CD4-positive, CD25-positive, alpha-beta regulatory T cell (primary cell): ENCODE measurements around the gene FBXO38. TPM values are rescaled to one million over a fixed set of nuclear protein-coding genes. Genes with fewer than 3 reads are reported as not detected.

Experiments
- ATAC-seq, 2 donors: fragments of 150-1000 bp; cut with Tn5 transposase; one replicate each; pipeline ENCODE4 v1.10.0; 2021; ENCODE audit warnings: low read depth in 2 of 2, moderate number of reproducible peaks in 2 of 2, moderate library complexity in 1 of 2
- DNase-seq, 3 donors: peaks; one replicate each; pipeline versions ENCODE4 v3.0.0 to v3.0.0-alpha.2; 2012 to 2022; ENCODE audit warnings: mixed read lengths in 1 of 3
- H3K27ac ChIP-seq: one replicate; pipeline ENCODE4 v1.7.0; 2013; ENCODE audit warnings: mild to moderate bottlenecking, low read length; ENCODE audit not compliant: insufficient read depth, poor library complexity, severe bottlenecking
- H3K27me3 ChIP-seq: one replicate; pipeline ENCODE4 v1.7.0; 2013; ENCODE audit warnings: low read length; ENCODE audit not compliant: control insufficient read depth, insufficient read depth
- H3K36me3 ChIP-seq: one replicate; pipeline ENCODE4 v1.7.0; 2013; ENCODE audit warnings: mild to moderate bottlenecking, low read length, moderate library complexity; ENCODE audit not compliant: control insufficient read depth, insufficient read depth
- H3K4me1 ChIP-seq: 2 replicates; pipeline ENCODE4 v1.7.0; 2013; ENCODE audit warnings: mild to moderate bottlenecking, low read length; ENCODE audit not compliant: insufficient read depth, control insufficient read depth, poor library complexity, severe bottlenecking
- H3K4me3 ChIP-seq: one replicate; pipeline ENCODE4 v1.7.0; 2013; ENCODE audit warnings: low read depth, mild to moderate bottlenecking, low read length, moderate library complexity
- H3K9me3 ChIP-seq, 2 experiments: 1 replicate in 1 of 2; 2 replicates in 1 of 2; pipeline ENCODE4 v1.7.0; 2013; ENCODE audit warnings: low read length in 2 of 2, mild to moderate bottlenecking in 1 of 2, moderate library complexity in 1 of 2; ENCODE audit not compliant: control insufficient read depth in 2 of 2
- H3K27ac Mint-ChIP-seq, 3 donors: one replicate each; pipeline ENCODE4 v1.8.0; 2020 to 2022; ENCODE audit warnings: mild to moderate bottlenecking in 3 of 3, mixed read lengths in 3 of 3, moderate library complexity in 2 of 3
- H3K27me3 Mint-ChIP-seq: one replicate; pipeline ENCODE4 v1.8.0; 2022; ENCODE audit warnings: mild to moderate bottlenecking, mixed read lengths
- H3K36me3 Mint-ChIP-seq: one replicate; pipeline ENCODE4 v1.8.0; 2020; ENCODE audit warnings: mixed read lengths
- H3K4me1 Mint-ChIP-seq, 4 donors: one replicate each; pipeline ENCODE4 v1.8.0; 2020 to 2022; ENCODE audit warnings: mixed read lengths in 4 of 4, mild to moderate bottlenecking in 1 of 4
- H3K4me3 Mint-ChIP-seq, 4 donors: one replicate each; pipeline ENCODE4 v1.8.0; 2020 to 2022; ENCODE audit warnings: mild to moderate bottlenecking in 4 of 4, mixed read lengths in 4 of 4, moderate library complexity in 3 of 4
- H3K9me3 Mint-ChIP-seq, 7 donors: one replicate each; pipeline ENCODE4 v1.8.0; 2020 to 2022; ENCODE audit warnings: mixed read lengths in 7 of 7, mild to moderate bottlenecking in 3 of 7, moderate library complexity in 2 of 7
- polyA plus RNA-seq, 4 donors: library from polyadenylated mRNA; unstranded; fragments of 300-500 nt; fragmentation: Illumina TruSeq; gene quantifications; one replicate each; pipeline ENCODE4 v1.2.3, GENCODE V29; 2021
- total RNA-seq: library from RNA; stranded (reverse); gene quantifications from one replicate; pipeline ENCODE4 v1.2.3, GENCODE V29; 2022

FBXO38 gene
- total and polyA plus RNA-seq, 5 donors from 2014 or later: 16.0 to 54.6 (median 20.4) TPM

DNA sequence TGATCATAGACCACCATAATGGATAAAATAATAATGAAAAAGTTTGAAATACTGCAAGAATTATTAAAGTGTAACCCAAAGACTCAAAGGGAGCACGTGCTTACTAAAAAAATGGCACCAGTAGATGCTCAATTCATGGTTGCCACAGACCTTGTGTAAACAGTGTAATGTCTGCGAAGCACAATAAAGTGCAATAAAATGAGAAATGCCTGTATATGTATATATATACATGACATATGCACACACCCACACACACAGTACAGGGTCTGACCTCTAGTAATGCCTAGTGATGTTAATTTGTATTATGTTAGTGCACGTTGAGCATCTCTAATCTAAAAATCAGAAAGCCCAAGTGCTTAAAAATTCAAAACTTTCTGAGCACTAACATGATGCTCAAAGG is 52.3 kb downstream of the FBXO38 start:
- peaks cover 7 to 17% (median 11%) of the 10 kb centered on the region in 4 donors for H3K4me1 Mint-ChIP-seq
- H3K36me3 Mint-ChIP-seq: peaks cover 39% of the 10 kb centered on the region
- H3K4me3 Mint-ChIP-seq: no peak overlapping the region
- no peak for ATAC-seq
- Histone ChIP-seq H3K27ac (no peak overlapping the region), H3K27me3 (no peaks in the 10 kb centered on the region), H3K36me3 (peaks cover 77% of the 10 kb centered on the region), H3K4me1 (no peaks in the 10 kb centered on the region), H3K4me3 (no peak overlapping the region), H3K9me3 (no peaks in the 10 kb centered on the region)
- no peak for DNase-seq
- peak overlapping the region in 2 of 3 donors; percentile 48 to 96 for H3K27ac Mint-ChIP-seq
- H3K9me3 Mint-ChIP-seq: no peaks in the 10 kb centered on the region
- no peaks in the 10 kb centered on the region for H3K27me3 Mint-ChIP-seq

DNA sequence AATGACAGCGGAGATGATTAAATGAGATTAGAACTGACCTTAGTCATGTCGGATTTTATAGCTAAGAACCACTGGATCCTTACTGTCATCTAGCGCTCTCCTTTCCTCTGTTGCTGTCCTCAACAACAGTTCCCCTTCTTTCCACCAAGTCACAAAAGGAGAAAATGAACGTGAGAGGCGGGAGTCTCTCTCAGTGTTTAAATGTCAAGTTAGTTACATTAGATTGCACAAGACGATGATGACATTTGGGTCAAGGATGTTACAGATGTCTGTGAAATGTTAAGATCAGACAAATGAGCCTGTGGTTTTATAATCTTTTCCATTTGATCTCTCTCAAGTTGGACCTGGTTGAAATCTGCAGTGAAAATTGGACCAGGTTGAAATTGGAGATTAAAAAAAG is 53.5 kb downstream of the FBXO38 start:
- peaks cover 0 to 17% (median 9%) of the 10 kb centered on the region in 4 donors for H3K4me1 Mint-ChIP-seq

GRCh38 chr5:148438933-148439332 is 55.2 kb downstream of the FBXO38 start:
- peak overlapping the region in 1 of 3 donors; percentile 72 for H3K27ac Mint-ChIP-seq

More for the DNA sequence above, 53.5 kb downstream of the FBXO38 start:
- no peaks in the 10 kb centered on the region for H3K27me3 ChIP-seq
- H3K9me3 ChIP-seq: no peaks in the 10 kb centered on the region
- Mint-ChIP-seq H3K27ac (peak overlapping the region; percentile 83 to 96 (median 92)), H3K9me3 (no peaks in the 10 kb centered on the region), H3K27me3 (no peaks in the 10 kb centered on the region), H3K36me3 (peaks cover 41% of the 10 kb centered on the region), H3K4me3 (peak overlapping the region in 3 of 4 donors; percentile 1 to 38 (median 27))
- peaks cover 86% of the 10 kb centered on the region for H3K36me3 ChIP-seq
- H3K4me3 ChIP-seq: peak overlapping the region; percentile 8
- ATAC-seq (no peak), DNase-seq (peak in 1 of 3 donors; percentile 12)
- no peak overlapping the region for H3K27ac ChIP-seq
- H3K4me1 ChIP-seq: no peaks in the 10 kb centered on the region

GRCh38 chr5:148443241-148443640 is 59.5 kb downstream of the FBXO38 start:
- Histone ChIP-seq H3K4me3 (no peak overlapping the region), H3K36me3 (peaks cover 53% of the 10 kb centered on the region), H3K27me3 (no peaks in the 10 kb centered on the region), H3K27ac (no peak overlapping the region), H3K9me3 (no peaks in the 10 kb centered on the region), H3K4me1 (no peaks in the 10 kb centered on the region)
- no peak overlapping the region for H3K4me3 Mint-ChIP-seq
- H3K4me1 Mint-ChIP-seq: peaks cover 0 to 6% (median 5%) of the 10 kb centered on the region in 4 donors
- ATAC-seq (no peak), DNase-seq (no peak)
- H3K9me3 Mint-ChIP-seq: no peaks in the 10 kb centered on the region
- no peak overlapping the region for H3K27ac Mint-ChIP-seq
- H3K27me3 Mint-ChIP-seq: no peaks in the 10 kb centered on the region
- peaks cover 17% of the 10 kb centered on the region for H3K36me3 Mint-ChIP-seq

More at GRCh38 chr5:148438933-148439332, 55.2 kb downstream of the FBXO38 start:
- peaks cover 4 to 17% (median 6%) of the 10 kb centered on the region in 4 donors for H3K4me1 Mint-ChIP-seq
- H3K4me3 ChIP-seq: no peak overlapping the region
- no peaks in the 10 kb centered on the region for H3K4me1 ChIP-seq
- H3K27ac ChIP-seq: no peak overlapping the region
- no peaks in the 10 kb centered on the region for H3K9me3 ChIP-seq
- no peaks in the 10 kb centered on the region for H3K27me3 Mint-ChIP-seq
- ATAC-seq (no peak), DNase-seq (no peak)
- H3K9me3 Mint-ChIP-seq: no peaks in the 10 kb centered on the region
- H3K36me3 ChIP-seq: peaks cover 83% of the 10 kb centered on the region
- H3K4me3 Mint-ChIP-seq: no peak overlapping the region
- H3K36me3 Mint-ChIP-seq: peaks cover 27% of the 10 kb centered on the region
- no peaks in the 10 kb centered on the region for H3K27me3 ChIP-seq

- Histone ChIP-seq H3K36me3 (peaks cover 45% of the 10 kb centered on the region), H3K27me3 (no peaks in the 10 kb centered on the region), H3K9me3 (no peaks in the 10 kb centered on the region), H3K4me3 (no peak overlapping the region), H3K4me1 (no peaks in the 10 kb centered on the region), H3K27ac (no peak overlapping the region)
- Mint-ChIP-seq H3K4me3 (no peak overlapping the region), H3K27ac (no peak overlapping the region), H3K4me1 (peaks cover 0 to 6% (median 5%) of the 10 kb centered on the region in 4 donors), H3K27me3 (no peaks in the 10 kb centered on the region), H3K36me3 (peaks cover 15% of the 10 kb centered on the region), H3K9me3 (no peaks in the 10 kb centered on the region)
- DNase-seq (peak; percentile 12 to 73 (median 45)), ATAC-seq (peak; percentile 74 to 82)
Measured at GRCh38 chr5:148443998-148444397, 60.2 kb downstream of the FBXO38 start.

- no peak for ATAC-seq
- Histone ChIP-seq H3K4me3 (no peak overlapping the region), H3K27ac (no peak overlapping the region), H3K36me3 (peaks cover 29% of the 10 kb centered on the region), H3K9me3 (no peaks in the 10 kb centered on the region), H3K4me1 (no peaks in the 10 kb centered on the region), H3K27me3 (no peaks in the 10 kb centered on the region)
- H3K4me3 Mint-ChIP-seq: no peak overlapping the region
- DNase-seq: no peak
- H3K27ac Mint-ChIP-seq: no peak overlapping the region
- H3K36me3 Mint-ChIP-seq: peaks cover 7% of the 10 kb centered on the region
- H3K9me3 Mint-ChIP-seq: no peaks in the 10 kb centered on the region
- H3K27me3 Mint-ChIP-seq: no peaks in the 10 kb centered on the region
- H3K4me1 Mint-ChIP-seq: peaks cover 0 to 6% (median 5%) of the 10 kb centered on the region in 4 donors
Measured at GRCh38 chr5:148445578-148445977, 61.8 kb downstream of the FBXO38 start.

GRCh38 chr5:148446611-148447010 is 62.9 kb downstream of the FBXO38 start:
- peaks cover 0 to 6% (median 5%) of the 10 kb centered on the region in 4 donors for H3K4me1 Mint-ChIP-seq
- no peak overlapping the region for H3K4me3 Mint-ChIP-seq
- no peak for ATAC-seq
- Histone ChIP-seq H3K9me3 (no peaks in the 10 kb centered on the region), H3K4me1 (no peaks in the 10 kb centered on the region), H3K36me3 (peaks cover 19% of the 10 kb centered on the region), H3K27me3 (no peaks in the 10 kb centered on the region), H3K4me3 (no peak overlapping the region), H3K27ac (no peak overlapping the region)
- no peak overlapping the region for H3K27ac Mint-ChIP-seq
- no peak for DNase-seq
- H3K9me3 Mint-ChIP-seq: no peaks in the 10 kb centered on the region
- H3K27me3 Mint-ChIP-seq: no peaks in the 10 kb centered on the region
- H3K36me3 Mint-ChIP-seq: no peaks in the 10 kb centered on the region

GRCh38 chr5:148452499-148453193 is 68.9 kb downstream of the FBXO38 start:
- Mint-ChIP-seq H3K4me1 (no peaks in the 10 kb centered on the region), H3K36me3 (no peaks in the 10 kb centered on the region), H3K4me3 (no peak overlapping the region), H3K9me3 (no peaks in the 10 kb centered on the region), H3K27me3 (peaks cover 19% of the 10 kb centered on the region), H3K27ac (no peak overlapping the region)
- Histone ChIP-seq H3K4me1 (no peaks in the 10 kb centered on the region), H3K36me3 (no peaks in the 10 kb centered on the region), H3K27ac (no peak overlapping the region), H3K4me3 (no peak overlapping the region), H3K9me3 (no peaks in the 10 kb centered on the region), H3K27me3 (no peaks in the 10 kb centered on the region)
- ATAC-seq: no peak
- DNase-seq: no peak
